BJ (cell line): ENCODE measurements around the gene ERBB2. TPM values are rescaled to one million over a fixed set of nuclear protein-coding genes. Genes with fewer than 3 reads are reported as not detected.

ENCODE experiments used
- CTCF ChIA-PET: fragments of 350-600 bp; formaldehyde crosslinking; extraction: SDS; loops from one replicate; lab custom pipeline; 2021; ENCODE audit warnings: antibody characterized with exemption, inconsistent platforms; lab: Yijun Ruan, JAX
- POLR2A ChIA-PET: fragments of 300-600 bp; sonication (Branson Sonifier 250); formaldehyde crosslinking; extraction: SDS; loops from one replicate; lab custom pipeline; 2021; ENCODE audit warnings: antibody characterized with exemption; lab: Charles Lee
- DNase-seq: peaks from one replicate; pipeline ENCODE4 v3.0.0-alpha.2; 2011; ENCODE audit warnings: low read depth
- H3K27me3 ChIP-seq: 2 replicates; pipeline ENCODE4 v1.6.0; 2011; ENCODE audit warnings: low read length; ENCODE audit not compliant: control insufficient read depth, insufficient read depth
- H3K36me3 ChIP-seq: 2 replicates; pipeline ENCODE4 v1.5.1; 2011; ENCODE audit warnings: low read length; ENCODE audit not compliant: control insufficient read depth, insufficient read depth
- H3K4me3 ChIP-seq: 2 replicates; pipeline ENCODE4 v1.5.1; 2011; ENCODE audit warnings: low read depth, mild to moderate bottlenecking, control low read depth, low read length
- polyA plus RNA-seq: library from polyadenylated mRNA; depleted of rRNA; stranded (reverse); fragments of >200 nt; gene quantifications from 2 replicates; pipeline ENCODE4 v1.2.3, GENCODE V29; 2011
- TF ChIP-seq, protein P1 (sequence below): IDR thresholded peaks from 2 replicates; pipeline ENCODE4 v1.5.1; 2011; ENCODE audit warnings: low read depth, mild to moderate bottlenecking, control low read depth, inconsistent platforms, low read length, moderate library complexity; ENCODE audit not compliant: insufficient read depth

The ERBB2 gene
- polyA plus RNA-seq, 1 experiment, result 35.4 TPM

DNA sequence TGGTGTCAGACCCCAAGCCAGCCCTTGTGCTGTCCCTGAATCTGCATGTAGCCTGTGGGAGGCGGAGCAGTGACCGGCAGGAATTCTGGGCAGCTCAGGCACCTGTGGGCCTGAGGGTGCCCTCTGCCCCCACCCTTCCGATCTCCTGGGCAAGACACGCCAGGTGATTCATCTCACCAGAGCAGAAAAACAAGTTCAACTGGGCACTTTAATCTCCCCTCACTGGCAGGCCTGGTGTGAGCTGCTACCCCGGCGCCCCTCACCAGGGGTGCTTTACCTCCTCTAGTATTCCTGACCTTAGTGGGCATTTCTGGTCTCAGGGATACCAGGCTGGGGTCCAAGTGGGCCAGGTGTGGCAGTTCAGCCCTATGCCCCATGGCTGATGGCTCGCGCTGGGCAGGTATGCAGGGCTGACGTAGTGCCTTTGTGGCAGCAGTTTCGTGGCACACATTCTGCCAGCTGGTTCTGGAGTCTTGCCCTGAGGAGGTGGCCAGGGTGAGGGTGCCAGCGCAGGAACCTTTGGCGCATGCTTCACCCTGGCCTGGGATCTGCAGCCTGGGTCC lies 6.0 kb downstream of the ERBB2 start:
- no peak overlapping the region for H3K4me3 ChIP-seq
- CTCF ChIA-PET, result interaction anchor here (1.2 to 1.7 kb wide), 4 partner anchors 9 to 48 kb away, joined by 3 to 5 read pairs (median 4); no protein-coding TSS in a partner anchor
- DNase-seq, result no peak

DNA sequence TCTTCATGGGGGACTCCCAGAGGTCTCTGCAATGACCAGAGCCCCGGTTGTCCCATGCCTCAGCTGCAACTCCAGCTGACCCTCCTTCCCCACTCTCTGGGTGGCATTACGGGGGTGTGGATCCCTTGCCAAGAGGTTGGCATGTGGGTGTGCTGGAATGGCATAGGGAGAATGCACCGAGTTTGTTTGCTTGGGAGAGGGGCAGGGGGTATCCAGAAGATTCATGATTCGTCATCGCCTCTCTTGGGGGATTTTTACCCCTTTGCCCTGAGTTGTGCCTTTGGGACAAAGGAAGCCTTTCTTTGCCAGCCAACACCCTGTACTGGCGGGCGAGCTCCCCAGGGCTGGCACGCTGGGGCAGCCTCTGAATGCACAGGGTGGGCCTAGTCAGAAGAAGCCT lies 6.5 kb downstream of the ERBB2 start:
- no peak for DNase-seq
- TF ChIP-seq, protein P1, sequence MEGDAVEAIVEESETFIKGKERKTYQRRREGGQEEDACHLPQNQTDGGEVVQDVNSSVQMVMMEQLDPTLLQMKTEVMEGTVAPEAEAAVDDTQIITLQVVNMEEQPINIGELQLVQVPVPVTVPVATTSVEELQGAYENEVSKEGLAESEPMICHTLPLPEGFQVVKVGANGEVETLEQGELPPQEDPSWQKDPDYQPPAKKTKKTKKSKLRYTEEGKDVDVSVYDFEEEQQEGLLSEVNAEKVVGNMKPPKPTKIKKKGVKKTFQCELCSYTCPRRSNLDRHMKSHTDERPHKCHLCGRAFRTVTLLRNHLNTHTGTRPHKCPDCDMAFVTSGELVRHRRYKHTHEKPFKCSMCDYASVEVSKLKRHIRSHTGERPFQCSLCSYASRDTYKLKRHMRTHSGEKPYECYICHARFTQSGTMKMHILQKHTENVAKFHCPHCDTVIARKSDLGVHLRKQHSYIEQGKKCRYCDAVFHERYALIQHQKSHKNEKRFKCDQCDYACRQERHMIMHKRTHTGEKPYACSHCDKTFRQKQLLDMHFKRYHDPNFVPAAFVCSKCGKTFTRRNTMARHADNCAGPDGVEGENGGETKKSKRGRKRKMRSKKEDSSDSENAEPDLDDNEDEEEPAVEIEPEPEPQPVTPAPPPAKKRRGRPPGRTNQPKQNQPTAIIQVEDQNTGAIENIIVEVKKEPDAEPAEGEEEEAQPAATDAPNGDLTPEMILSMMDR, result no peak
- no peak overlapping the region for H3K4me3 ChIP-seq
- ChIA-PET CTCF (interaction anchor here (1.2 to 1.7 kb wide), 2 partner anchors 24 to 49 kb away, joined by 3 to 5 read pairs; no protein-coding TSS in a partner anchor), POLR2A (no interaction called here)
- no peaks in the 10 kb centered on the region for H3K27me3 ChIP-seq
- H3K36me3 ChIP-seq, result peaks cover 23% of the 10 kb centered on the region

More for the DNA sequence above, 6.0 kb downstream of the ERBB2 start:
- Histone ChIP-seq H3K36me3 (peaks cover 22% of the 10 kb centered on the region), H3K27me3 (no peaks in the 10 kb centered on the region)
- TF ChIP-seq, protein P1, result no peak
- POLR2A ChIA-PET, result no interaction called here

DNA sequence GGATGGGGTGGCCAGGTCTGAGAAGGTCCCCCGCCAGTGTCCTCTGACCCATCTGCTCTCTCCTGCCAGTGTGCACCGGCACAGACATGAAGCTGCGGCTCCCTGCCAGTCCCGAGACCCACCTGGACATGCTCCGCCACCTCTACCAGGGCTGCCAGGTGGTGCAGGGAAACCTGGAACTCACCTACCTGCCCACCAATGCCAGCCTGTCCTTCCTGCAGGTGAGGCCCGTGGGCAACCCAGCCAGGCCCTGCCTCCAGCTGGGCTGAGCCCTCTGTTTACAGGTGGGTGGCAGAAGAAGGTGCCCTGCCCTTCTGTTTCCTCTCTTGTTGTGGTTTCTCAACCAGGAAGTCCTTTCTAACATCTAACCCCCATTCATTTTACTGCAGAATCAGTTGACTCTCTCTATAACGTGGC lies 7.1 kb downstream of the ERBB2 start:
- peaks cover 26% of the 10 kb centered on the region for H3K36me3 ChIP-seq
- TF ChIP-seq, protein P1, result no peak
- no peak for DNase-seq
- H3K27me3 ChIP-seq, result no peaks in the 10 kb centered on the region
- ChIA-PET POLR2A (no interaction called here), CTCF (interaction anchor here (1.7 kb wide), 1 partner anchor 49 kb away, joined by 5 read pairs; no protein-coding TSS in a partner anchor)
- H3K4me3 ChIP-seq, result no peak overlapping the region

DNA sequence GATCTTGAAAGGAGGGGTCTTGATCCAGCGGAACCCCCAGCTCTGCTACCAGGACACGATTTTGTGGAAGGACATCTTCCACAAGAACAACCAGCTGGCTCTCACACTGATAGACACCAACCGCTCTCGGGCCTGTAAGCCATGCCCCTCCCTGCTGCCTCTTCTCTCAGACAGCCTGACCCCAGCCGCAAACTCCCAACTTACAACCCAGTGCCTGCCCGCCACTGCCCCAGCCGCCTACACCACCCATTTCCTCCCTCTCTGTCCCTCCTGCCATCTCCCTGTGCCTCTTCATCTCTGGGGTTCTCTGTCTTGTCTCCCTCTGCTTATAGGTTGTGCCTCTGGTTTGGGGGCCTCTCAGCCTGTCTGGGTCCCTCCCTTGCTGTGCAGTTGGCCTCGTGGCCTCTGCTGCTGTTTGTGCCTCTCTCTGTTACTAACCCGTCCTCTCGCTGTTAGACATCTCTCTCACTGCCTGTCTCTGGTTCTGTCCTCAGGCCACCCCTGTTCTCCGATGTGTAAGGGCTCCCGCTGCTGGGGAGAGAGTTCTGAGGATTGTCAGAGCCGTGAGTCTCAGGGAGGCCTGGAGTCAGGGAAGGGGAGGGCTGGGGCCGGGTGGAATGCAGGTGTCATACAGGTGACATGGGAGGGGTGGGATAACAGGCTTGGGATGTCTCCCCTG lies 9.6 kb downstream of the ERBB2 start:
- TF ChIP-seq, protein P1, result no peak
- ChIA-PET CTCF (interaction anchor here (1.0 to 1.8 kb wide), 3 partner anchors 10 to 86 kb away, joined by 3 to 8 read pairs (median 5); partner anchors contain the start of genes ERBB2 and MIEN1), POLR2A (no interaction called here)
- Histone ChIP-seq H3K36me3 (peaks cover 34% of the 10 kb centered on the region), H3K4me3 (no peak overlapping the region), H3K27me3 (no peaks in the 10 kb centered on the region)
- DNase-seq, result no peak
